NCI-H1092 (cell line): ENCODE results near the gene USP13.

Experiments used
- DNase-seq: peaks from one replicate; lab custom pipeline; 2025; lab: John Stamatoyannopoulos, UW

USP13 gene

DNA sequence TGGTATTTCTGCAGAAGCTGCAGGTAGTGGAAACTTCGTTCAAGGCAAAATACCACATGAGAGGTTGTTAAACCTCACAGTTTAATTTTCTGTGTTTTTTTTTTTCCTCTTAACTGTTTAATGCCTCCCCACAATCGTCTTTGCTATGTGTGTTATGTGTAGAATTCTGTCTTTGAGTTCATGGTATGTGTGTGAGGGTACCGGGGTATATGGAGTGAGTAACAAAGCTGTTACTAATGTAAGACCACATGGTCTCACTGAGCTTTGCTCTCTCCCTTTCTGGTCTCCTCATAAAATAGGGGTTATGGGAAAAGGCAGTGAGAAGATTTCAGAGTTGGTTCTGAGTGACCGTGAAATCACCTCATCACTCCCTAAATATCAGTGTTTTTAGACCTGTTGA lies 143.6 kb downstream of the USP13 start:
- no peak for DNase-seq

DNA sequence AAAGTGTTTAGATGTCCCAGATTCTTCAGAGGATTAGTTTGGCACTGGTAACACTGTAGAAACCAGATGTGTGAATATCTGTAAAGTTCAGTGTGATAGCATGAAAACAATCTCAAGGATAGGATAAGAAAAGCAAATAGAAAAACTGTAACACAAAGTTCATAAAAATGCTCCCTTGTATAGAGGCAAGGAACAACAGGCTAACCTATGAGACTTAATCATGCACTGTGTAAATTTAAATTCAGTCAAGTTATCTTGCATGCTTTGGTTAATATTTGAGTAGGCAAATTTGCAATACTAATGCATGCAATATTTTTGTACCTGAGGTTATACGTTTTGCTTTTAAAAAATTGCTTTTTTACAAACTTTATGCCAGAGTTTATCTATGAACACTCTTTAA lies 144.4 kb downstream of the USP13 start:
- DNase-seq, result no peak

DNA sequence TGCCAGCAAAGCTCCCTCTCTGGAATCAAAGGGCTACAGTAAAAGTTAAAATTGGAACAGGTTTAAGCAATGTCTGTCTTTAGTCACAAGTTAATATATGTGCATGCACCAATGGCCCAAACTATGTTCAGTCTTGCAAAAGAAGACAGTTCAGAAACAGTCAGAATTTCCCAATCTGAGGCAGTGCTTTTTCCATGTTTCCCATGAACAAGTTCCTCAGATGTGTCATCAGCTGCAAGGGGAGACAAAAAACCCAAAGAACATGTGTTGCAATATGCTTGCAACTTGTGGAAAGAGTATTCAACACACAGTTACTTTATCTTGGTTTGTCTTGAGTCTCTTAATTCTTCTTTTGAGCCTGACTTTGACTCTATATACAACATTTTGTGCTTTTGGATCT lies 148.4 kb downstream of the USP13 start:
- no peak for DNase-seq

DNA sequence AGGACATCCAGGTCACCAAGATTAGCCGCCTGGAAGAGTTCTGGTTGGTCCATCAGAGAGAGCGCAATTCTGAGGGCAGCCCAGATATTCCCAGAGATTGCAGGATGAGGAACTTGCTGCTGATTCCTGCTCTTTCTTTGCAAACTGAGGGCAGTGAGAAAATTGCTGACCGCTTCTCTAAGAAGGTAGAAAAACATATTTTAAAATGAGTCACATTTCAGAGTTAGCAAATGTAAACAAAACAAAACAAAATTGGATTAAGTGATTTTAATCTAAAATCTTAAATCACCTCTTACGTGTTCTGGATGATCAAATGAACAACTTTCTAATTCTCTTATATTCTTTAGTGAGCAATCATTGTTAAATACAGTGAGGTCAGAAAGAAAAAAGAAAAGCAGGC lies 149.0 kb downstream of the USP13 start:
- no peak for DNase-seq

DNA sequence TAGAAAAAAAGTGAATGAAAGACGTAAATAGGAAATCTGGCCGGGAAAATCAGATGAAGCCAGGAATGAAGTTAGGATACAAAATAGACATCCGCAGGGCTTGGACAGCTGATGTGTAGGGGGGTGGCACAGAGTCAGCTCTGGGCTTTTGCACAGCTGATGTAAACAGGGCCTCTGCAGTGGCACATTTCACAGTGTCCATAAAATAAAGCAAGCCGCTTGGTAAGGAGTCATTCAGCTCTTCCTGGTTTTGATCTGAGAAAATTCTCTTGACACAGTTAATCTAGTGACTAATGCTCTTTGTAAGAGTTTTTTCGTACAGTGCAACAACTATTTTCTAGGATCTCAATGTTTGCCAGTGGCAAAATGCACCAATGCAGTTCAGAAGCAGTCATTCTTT lies 153.3 kb downstream of the USP13 start:
- no peak for DNase-seq

DNA sequence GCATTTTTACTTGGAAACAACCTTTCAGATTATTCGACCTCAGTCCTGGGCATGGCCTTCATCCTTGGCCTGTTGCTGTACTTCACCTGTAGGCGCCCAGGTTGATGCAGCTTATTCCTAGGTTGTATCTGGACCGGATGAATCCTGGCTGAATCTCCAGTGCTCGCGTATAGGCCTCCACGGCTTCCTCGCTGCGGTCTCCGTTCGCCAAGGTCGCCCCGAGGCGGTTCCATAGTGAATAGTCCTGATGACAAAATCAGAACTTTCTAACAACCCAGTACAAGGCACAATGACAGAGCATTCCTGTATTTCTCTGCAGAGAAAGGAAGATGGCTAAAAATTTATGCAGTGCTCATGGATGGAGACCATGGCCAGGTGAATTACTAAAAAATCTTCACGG lies 154.7 kb downstream of the USP13 start:
- DNase-seq, result no peak

DNA sequence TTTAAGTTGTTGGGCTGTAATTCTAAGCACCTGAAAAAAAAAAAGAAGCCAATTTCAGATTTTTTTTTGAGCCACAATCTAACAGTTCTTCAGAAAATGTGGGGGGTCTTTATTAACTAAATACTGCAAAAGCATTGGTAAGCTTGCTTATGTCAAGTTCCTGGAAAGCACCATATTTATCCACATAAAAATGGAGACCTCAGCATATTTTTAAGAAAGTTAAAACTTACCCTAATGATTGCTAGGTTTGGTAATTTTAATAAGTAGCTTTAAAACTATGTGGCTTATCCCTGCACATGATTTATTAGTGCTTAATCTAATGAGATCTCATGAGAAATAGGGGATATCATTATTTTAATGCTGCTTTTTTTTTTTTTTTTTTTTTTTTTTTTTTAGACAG lies 156.8 kb downstream of the USP13 start:
- DNase-seq, result no peak

DNA sequence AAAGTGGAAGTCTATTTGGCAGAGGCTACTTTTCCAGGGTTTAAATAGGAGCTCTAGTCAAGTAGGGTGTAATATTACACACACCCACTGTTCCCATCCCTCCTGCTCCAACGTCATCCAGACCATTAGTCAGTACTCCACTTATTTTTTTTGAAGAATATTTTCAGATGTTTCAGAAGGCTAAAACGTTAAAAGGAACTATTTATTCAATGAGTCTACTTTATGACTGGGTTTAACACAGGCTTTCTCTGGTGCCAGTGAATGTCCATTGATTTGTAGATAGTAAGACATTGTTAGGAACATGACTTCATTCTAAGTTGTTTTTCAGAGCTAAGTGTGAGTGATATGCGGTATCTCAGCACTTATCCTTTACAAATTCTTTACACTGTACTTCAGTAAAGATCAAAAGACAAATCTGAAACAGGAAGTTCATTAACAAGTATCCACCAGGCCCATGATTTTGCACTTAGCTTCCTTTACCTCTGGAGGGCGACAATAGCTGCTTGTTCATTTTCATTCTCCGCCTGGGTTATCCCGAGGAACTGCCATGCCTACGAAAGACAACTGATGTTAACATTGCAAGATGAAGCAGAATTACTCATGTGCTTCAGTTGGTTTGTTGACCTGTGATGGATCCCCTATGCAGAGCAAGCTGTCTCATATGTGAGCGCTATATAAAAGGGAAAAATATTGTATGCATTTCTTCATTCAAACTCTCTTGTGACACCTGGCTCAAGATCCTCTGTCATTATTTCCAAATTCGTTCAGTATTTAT lies 158.7 kb downstream of the USP13 start:
- DNase-seq, result peak; percentile 45

DNA sequence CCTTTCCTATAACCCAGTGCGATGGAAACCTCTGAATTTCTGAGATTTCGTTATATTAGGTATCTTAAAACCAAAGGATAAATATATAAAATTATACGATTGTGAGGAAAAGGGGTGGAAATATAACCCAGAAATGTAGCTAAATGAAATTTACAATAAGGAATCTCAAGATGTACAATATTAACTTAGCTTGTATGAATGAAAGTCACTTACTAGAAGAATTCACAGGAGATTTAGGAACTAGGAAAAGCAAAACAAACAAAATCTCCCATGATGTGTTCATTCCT lies 159.2 kb downstream of the USP13 start:
- DNase-seq, result no peak

DNA sequence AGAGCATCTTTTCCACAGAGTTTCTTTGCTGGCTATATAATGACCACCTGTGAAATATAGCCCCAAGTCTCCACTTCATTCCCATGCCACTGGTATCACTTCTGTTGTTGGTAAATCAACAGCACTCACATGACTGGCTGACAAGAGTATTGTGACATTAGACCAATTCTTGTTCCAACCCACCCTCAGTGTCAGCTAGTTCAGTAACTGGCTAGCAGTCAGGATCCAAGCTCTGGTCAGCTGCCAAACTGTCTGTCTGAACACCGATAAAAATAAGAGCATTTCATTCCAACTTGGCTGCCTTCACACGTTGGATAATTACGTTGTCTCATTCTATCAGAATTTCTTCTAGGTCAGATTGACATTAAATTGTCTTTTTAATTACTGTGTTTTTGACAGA lies 166.5 kb downstream of the USP13 start:
- no peak for DNase-seq

DNA sequence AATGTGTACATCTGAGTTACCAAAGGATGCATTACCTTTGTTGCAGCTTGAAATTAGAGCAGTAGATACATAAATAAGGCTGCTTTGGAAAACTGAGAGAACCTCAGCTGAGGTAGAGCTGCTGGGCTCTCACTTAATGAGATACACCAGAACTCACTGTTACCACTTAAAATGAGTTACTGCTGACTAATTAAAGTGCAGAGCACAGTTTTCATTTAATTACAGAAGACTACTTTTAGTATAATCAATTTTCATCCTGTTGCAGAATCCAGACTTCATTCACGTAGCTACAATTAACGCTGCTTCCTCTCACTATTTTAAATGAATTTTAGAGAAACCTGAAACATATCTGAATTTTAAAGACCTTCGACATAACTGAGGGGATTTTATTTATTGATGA lies 169.5 kb downstream of the USP13 start:
- no peak for DNase-seq

DNA sequence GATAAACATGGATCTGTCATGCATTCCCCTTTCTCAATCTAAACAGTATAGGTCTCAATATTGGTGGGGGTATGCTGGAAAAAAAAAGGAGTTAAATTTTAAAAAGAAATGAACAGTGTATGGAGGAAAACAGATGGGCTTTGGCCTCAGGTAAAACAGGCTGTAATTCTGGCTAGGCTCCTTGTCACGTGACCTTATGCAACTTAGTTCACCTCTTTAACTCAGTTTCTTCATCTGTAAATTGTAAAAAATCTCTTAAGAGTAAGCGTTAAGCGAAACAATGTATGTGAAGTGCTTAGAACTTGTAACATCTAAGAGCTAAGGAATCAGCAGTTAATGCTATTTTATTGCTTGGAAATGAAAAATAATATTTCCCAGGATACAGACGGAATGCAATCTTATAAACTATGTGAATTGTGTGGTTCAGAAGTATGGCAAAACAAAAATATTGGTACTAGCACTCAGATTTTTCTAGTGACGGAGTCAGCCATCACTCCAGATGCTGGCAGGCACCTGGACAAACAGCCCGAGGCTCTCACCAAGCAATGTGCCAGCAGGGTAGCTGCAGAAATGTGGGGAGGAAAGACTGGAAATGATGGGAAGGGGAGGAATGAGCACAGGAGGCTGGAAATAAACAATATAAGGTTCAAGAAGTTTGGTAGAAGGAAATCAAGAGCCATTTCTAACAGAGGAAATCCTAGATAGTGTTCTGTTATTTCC lies 172.8 kb downstream of the USP13 start:
- DNase-seq, result no peak

DNA sequence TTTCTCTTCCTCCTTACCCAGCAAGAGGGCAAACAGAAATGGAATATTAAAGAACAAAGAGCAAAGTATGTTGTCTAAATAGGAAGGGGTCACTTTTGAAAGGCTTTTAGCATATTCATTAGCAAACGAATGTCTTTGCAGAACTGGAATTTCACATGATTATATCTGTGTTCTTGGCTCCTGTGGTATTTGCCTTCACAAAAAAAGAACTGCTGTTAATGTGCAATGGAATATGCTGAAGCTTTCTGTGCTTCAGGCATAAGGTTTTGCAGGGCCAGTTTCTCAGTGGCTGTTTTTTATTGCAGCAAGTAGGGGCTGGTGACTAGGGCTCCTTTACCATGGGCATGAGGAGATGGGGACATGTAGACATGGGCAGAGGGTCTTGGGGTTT lies 173.4 kb downstream of the USP13 start:
- DNase-seq, result no peak

DNA sequence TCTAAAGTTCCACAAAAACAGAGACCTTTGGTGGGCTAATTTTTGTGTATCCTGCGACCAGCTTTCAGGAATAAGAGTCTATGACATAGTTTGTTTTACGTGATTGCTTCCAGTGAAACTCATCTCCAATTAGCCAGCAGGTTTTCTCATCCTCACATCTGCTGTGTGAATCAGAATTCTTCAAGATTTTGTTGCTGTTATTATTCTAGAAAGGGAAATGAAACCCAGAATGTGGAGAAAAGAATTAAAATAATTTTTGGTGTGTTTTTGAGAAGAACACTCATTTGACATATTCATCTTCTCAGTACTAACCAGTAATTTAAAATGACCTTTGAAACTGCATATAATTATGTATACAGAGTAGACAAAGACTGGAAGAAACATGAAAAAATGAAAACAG lies 175.9 kb downstream of the USP13 start:
- no peak for DNase-seq

DNA sequence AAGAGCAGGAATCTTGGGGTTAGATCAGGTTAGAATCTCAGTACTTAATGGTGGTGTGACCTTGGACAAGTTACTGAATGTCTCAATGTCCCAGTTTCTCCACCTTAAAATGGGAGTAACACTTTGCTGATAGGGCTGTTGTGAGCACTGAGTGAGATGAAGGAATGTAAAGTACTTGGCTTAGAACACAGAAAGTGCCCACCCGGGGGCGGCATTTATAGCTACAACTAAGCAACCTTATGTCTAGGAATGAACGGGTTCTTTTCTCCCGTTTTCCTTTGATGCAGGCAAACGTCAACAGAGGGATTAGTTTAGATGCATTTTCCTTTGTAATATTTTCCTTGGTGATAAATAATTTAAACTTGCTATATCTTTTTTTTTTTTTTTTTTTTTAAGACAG lies 176.6 kb downstream of the USP13 start:
- no peak for DNase-seq

DNA sequence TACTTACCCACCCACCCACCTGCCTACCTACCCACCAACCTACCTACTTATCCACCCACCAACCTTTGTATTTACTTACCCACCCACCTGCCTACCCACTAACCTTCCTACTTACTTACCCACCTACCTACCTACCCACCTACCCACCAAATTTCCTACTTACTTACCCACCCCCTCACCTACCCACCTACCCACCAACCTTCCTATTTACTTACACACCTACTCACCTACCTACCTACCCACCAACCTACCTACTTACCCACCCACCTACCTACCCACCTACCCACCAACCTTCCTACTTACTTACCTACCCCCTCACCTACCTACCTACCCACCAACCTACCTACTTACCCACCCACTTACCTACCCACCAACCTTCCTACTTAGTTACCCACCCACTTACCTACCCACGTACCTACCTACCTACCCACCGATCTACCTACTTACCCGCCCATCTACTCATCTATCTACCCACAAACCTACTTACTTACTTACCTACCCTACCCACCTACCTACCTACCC lies 179.6 kb downstream of the USP13 start:
- no peak for DNase-seq

DNA sequence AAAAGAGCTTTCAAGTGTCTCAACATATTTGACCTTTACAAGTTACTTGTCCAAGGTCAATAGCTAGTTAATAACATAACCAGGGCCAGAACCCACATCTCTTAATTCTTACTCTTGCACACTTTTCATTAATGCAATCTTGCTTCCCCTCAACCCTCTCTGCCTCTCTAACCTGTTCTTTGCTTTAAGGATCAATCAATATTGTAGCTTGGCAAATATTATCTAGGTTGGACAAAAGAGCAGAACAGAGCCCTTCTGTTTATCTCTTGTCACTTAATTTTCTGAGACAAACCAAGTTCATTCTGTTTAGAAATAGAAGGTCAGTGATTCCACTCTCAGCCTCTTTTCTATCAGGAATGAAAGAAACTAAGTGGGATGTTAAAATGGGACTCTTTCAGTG lies 180.5 kb downstream of the USP13 start:
- DNase-seq, result no peak

DNA sequence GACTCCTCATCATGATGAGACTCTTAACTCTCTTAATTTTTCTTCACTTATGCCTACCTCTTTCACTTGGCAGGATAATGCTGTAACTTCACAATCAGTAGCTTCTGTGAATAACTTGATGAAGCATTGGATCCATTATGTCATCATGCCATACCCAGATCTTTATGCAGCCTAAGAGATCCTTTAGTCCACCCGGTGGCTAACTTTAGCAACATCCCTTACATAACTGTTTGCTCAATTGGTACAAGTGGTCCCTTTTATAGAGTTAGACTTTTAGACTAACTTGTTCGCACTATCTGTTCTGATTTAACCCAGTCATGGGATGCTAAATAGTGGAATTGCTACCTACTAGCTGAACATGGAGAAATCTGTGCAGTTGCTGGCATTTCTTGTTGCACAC lies 184.5 kb downstream of the USP13 start:
- DNase-seq, result no peak
